DMS53 (cell line): ENCODE data around the gene MAPT.

Experiments used
- DNase-seq: peaks from one replicate; lab custom pipeline; 2025; lab: John Stamatoyannopoulos, UW

MAPT gene

DNA sequence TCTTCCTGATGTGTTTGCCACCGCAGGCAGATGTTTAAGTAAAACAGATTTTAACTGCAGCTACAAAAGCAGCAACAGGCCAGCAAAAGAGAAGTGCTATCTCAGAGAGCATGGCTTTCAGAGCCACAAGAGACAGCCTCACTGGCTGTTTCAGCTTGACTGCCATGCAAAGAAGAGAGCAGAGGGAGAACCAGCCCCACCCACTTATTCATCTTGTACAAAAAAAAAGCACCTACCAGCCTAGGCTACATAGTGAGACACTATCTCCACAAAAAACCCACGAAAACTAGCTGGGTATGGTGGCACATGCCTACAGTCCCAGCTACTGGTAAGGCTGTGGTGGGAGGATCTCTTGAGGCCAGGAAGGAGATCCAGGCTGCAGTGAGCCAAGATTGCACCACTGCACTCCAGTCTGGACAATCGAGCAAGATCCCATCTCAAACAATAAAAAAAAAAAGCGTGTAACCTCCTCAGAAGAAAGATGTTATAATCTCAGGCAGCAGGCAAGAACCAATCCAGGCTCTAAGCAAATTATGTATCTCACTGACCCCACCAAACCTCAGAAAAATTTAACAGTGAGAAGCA lies 134.7 kb downstream of the MAPT start:
- DNase-seq = no peak

DNA sequence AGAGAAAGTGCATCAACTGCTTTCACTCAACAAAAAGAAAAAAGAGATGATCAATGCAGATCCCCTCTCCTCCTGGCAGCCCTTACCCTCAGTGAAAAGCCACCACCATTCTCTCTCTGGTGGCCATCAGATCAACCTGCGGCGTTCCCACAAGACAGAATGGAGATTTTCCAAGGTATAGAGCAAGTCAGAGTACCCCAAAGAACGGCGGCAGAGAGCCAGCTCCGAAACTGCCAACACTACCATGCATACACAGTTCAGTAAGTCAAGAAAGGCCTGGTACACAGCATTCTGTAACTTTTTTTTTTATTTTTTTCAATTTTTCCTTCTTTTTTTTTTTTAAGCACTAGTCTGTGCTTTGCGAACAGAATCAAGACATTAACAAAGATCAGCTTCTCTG lies 135.3 kb downstream of the MAPT start:
- DNase-seq = no peak

DNA sequence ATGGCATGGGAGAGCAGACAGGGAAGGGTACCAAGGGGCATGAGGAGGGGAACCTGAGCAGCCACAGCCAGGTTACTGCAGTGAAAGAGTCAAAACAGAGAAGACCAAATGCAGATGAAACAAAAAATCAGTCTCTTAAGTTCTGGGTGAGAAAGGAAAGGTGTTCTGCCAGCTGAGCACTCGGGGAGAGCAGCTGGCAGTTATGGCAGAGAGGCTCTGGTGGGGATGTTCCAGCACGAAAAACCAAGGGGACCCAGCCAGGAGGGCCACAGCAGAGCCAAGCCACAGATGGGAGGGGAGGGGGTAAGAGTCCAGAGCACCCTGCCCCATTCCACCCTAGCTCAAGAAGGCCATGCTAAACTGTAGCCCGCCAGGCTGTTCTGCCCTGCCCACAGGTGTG lies 136.4 kb downstream of the MAPT start:
- DNase-seq = no peak

DNA sequence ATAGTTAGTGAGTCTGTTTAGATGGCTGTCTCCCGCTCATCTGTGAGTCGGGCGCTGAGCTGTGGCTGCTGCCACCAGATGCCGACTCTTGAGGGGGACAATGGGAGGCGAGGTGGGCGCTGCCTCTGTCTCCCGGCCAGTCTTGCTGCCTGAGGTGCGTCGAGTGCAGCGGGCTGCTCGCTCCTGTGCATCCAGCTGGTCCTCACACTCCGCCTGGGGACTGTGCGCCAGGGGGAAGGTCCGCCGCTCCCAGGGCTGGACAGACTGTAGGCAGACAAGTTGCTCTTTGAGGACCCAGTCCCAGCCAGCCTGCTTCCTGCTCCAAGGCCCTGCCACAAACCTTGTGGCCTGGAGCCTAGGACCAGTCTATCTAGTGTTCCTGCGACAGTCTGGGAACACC lies 137.1 kb downstream of the MAPT start:
- no peak for DNase-seq

DNA sequence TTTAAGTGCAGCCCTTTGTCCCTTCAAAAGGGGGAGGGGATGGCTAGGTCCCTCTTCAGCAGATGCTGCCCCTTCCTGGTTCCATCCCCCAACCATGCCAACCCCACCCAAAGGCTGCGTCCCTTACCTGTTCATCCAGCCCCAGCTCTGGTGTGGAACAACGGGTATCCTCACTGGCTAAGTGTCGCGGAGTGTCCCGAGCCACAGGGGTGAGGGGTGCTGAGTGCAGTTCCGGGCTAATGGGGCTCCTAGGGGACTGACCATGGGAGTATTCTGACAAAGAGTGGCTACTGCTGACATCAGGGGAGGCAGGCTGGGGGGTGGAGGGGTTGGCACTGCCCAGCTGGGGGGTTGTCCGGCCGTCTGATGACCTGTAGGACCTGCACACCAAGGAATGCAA lies 137.6 kb downstream of the MAPT start:
- DNase-seq = no peak

DNA sequence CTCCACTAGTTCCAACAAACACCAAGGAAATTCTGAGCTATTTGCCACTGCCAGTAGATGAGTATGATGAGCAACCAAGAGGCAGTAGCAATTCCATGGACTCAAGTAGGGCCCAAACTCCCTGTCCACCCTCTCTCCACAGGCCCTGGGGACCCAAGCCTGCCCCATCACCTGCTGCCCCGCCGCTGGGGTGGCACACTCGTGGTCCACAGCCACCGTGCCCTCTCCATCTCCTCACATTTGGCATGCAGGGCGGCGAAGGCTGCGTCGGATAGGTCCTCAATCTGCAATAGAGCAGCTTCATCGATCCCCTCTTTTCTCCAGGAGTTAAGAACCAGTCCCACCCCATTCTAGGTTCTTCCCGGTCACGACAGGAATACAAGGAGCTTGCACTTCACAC lies 138.6 kb downstream of the MAPT start:
- no peak for DNase-seq

DNA sequence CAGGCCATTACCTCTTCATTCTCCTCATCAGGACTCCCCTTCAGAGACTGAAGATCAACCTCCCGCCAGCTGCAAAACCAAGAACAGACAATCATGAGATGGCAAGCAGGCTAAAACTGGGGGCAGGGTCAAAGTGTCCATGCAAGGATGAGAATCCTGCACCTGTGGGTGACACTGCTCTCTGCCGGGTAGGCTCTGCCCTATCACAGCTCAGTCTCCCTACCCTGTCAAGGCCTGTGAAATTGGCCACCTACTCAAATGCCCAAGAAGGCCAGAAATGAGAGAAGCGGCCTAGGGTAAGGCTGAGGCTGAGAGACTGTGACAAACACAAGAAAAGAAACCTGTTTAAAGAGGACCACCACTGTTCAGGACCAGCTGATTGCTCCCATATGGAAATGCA lies 139.0 kb downstream of the MAPT start:
- DNase-seq = no peak

DNA sequence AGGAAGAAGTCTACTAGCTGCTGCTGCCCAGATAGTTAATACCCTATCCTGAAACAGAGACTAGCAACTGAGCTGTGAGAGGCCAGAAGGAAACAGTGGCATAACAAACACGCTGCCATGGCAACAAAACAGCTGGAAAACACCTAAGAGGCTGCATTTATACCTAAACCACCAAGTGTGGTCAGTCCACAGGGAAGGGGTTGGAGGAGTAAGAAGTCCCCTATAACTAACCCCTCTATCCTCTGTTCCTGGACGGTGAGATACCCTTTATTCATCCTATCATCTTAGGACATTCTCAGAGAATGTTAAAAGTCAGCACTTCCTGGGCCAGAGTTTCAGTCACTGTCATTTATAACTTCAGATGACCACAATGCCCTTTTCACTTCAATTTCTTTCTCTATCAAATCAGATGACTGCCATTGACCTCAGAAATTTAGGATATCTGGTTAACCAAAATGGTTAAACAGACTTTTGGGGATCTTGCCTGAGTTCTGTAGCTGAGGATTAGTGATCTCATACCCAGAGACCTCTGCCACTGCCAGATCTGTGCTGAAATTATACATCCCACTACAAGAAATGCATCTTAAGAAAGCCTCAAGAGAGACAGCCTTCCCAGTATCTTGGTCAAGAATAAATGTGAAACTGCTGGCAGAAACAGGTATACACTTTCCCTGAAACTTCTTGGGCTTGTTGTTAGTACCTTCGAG lies 140.9 kb downstream of the MAPT start:
- DNase-seq = peak; percentile 66

DNA sequence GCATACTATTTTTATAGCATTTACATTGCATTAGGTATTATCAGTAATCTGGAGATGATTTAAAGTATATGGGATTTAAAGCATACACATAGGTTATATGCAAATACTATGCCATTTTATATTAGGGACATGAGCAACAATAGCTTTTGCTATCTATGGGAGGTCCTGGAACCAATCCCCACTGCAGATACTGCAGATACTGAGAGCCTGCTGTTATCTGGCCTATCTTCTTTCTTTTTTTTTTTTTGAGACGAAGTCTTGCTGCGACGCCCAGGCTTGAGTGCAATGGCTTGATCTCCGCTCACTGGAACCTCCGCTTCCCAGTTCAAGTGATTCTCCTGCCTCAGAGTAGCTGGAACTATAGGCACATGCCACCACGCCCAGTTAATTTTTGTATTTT lies 142.1 kb downstream of the MAPT start:
- no peak for DNase-seq

DNA sequence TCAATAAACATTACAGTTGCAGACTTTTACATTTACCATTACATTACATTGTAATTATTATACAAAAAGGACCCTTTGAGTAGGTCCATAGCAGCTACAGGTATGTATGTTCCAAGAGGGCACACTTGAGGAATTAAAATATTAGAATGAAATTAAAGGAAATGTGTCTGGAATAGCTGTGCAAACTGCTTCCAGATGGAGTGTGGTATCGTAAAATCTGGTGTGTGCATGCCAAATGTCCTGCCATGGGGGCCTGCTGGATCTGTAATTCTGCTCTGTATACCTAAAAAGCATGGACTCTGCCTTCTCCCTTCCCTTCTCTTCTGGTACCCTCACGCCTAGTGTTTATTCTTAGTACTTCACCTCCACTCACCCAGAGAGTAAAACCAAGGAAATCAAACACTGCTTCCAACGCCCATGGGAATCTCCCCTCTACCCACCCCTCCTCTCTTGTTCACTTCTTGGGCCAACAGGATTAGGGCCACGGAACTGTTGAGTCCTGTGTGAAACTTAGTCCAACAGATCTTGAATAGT lies 143.4 kb downstream of the MAPT start:
- DNase-seq = no peak

DNA sequence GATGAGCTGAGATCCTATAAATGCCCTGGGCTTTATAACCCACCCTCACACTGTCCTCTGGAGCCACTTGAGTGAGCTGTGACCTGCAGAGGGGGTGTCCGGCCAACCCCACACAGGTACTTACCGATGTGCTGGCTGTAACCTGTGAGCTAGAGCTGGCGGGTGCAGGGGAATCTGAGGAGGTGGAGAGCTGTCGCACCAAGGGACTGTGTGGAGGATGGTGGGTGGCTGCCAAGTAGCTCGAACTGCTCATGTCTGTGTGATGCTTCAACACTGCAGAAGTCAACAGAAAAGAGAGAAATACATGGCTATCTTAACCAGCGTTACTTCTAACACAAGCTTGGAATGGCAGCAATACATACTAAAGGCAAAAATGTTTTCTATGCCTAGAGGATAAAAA lies 144.1 kb downstream of the MAPT start:
- no peak for DNase-seq

DNA sequence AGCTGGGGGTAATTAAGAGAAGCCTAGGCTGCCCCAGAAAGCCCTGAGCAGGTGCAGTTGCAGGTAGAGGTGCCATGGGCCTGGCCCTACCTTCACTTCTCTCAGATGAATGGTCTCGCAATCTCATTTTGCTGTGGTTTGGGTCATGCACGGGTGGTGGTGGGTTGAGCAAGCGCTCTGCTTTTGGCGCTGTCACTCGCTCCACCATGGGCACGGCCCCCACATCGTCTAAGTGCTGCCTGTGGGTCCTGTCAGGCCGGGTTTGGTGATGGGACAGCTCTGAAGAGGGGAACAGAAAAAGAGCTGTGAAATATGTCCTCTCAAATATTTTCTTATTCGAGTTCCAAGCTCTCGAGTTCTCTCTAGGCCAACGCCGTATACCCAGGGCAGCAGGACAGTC lies 144.6 kb downstream of the MAPT start:
- no peak for DNase-seq

DNA sequence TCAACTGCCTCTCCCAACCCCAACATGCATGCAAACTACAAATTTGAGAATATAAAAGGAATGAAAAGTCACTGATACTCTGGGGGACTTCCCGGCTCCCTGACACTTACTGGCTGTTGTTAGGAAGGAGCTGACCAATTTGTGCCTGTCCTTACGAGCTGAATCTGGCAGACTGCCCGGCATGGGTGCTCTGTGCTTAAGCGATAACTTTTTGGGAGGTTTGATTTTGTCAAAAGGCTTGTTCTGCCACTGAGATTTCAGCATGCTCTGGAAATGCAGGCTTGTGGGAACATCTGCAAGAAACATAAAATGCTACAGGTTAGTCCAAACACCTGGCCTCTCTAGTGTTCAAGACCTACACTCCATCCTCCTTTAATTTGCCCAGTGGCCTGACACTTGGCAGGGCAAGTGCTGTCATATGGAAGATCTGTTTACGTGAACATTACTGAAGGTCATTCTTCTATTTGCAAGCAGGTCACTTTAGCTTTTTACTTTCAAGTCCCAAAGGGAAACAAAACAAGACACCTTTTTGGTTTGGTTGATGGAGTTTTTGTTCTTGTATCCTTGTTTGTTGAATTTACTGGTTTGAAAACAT lies 145.3 kb downstream of the MAPT start:
- DNase-seq = no peak

DNA sequence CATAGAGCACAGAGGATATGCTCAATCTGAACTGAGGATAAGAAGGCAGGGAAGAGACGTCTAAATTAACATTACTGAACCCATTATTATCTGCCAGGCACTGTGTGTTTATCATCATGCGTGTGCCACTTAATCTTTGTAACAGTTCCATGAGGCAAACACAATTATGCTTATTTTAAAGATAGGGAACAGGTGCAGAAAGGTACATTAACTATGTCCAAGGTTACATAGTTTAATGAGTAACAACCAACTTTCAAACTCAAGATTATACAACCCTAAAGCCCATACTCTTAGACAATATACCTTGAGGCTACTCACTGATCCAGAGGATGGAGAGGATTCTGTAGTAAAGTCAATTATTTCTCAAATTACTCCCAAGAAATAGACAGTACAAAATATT lies 147.9 kb downstream of the MAPT start:
- DNase-seq = no peak

DNA sequence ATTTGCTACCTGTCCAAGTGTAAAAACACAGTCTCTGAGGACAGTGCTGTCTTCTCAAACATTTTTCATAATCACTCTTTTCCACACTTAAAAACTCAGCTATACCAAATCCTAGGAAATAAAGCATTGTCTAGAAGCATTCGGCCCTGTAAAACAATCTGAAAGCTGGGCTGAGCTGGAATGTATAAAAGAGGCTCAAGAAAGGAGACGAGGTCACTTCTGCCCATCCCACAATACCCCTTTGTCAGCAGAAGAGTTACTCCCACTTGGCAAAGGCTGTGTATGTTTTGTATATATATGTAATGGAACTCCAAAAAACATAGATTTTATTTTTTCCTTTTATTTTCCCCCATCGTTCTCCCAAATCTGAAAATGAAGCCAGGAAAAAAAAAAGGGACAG lies 148.6 kb downstream of the MAPT start:
- DNase-seq = no peak

DNA sequence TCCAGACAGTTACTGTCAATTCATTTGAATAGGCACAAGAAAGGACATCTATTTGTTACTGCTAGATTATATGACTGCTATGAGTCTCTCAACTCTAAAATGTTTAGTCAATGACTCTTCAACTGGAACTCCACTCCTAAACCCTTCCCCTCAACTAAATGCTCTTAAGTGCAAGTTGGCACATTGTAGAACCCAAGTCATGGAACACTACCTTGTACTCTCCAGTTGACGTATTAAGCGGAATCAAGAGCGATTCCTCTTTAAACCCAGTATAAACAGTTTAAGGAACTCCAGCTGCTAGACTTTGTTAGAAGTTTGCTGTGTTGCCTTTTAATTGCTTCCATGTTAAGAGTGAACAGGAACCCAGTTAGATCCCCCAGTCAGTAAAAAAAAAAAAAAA lies 149.3 kb downstream of the MAPT start:
- DNase-seq = no peak

DNA sequence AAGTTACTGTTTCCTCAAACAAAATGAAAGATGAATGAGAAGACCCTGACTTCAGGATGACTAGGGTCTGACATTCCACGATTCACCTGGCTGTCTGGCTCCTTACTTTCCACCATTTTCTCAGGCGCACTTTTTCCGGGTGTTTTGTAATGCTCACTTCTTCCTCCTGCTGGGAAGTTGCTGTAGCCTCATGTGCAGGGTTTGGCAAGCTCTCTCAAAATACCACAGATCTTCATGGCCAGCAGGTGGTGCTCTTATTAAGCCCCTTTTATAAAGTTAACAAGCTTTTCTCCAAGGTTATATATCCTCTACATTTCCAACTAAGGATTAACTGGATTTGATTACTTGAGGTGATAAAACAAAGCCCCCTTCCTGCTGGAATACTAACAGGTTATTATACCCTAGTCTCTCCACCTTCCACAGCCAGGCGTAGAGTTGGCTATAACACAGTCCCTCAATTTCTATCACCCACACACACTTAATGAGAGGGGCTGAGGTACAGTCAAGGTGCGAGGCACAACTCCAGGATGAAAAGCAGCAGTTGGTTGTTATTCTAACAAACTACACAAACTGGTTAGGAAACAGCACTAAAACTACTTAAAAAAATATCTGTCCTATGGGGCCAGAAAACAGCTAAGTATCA lies 150.1 kb downstream of the MAPT start:
- peak; percentile 91 for DNase-seq

DNA sequence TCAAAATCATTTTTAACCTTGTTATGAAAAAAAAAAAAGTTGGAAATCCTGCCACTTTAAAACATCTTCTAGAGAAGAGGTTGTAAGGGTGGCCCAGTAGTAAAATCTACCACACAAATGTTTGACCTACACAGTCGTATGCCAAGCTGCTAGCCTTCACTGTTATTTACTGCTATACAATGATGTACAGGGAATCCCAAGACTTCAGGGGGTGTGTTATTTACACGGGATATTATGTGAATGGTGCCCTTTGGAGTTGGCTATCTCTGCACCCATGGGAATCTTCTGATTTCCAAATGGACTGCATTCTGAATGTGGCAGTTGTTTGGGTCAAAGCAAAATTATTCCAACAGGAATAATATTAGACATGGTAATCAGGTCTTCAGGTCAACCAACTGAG lies 150.6 kb downstream of the MAPT start:
- DNase-seq = no peak

DNA sequence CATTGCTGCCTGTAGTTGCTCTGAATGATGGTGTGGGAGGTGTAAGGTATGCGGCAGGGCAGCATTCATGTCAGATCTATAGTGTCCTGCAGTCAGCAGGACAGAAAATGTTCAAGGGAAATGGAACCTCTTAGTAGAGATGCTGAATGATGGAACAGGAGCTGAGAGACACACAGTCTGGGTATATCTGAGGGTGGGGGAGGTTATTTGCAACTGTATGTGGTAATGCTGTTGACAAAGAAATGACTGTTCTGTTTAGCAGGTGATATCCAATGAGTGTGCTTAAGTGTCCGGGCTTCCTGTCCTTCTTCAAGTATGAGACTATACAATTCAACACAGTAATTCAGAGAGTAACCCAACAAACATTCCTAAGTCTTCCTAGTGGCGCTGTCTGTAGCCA lies 151.3 kb downstream of the MAPT start:
- peak; percentile 82 for DNase-seq

DNA sequence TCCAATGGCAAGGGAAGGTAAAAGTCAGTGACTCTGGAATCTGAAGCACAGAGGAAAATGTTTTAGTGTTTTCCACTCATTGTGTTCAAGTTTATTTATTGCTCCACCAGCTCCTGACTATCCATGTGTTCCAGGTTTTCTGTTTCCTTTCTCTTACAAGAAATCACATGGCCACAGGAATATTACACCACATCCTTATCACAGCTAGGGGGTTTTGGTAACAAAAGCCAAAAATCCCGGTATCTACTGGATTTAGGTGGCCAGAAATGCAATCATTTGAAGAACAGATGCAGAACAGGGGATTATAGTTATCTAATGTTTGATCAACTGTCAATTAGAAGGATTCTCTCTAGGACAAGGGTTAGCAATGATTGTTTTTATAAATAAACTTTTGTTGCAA lies 152.6 kb downstream of the MAPT start:
- peak; percentile 22 for DNase-seq

DNA sequence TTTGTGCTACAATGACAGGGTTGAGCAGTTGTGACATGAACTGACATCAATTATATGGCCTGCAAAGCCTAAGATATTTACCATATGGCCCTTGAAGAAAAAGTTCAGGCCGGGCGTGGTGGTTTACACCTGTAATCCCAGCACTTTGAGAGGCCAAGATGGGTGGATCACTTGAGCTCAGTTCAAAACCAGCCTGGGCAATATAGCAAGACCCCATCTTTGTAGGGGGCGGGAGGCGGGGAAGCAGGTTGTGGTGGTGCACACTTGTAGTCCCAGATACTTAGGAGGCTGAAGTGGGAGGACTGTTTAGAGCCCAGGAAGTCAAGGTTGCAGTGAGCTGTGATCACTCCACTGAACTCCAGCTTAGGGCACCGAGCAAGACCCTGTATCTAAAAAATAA lies 153.0 kb downstream of the MAPT start:
- DNase-seq = no peak

DNA sequence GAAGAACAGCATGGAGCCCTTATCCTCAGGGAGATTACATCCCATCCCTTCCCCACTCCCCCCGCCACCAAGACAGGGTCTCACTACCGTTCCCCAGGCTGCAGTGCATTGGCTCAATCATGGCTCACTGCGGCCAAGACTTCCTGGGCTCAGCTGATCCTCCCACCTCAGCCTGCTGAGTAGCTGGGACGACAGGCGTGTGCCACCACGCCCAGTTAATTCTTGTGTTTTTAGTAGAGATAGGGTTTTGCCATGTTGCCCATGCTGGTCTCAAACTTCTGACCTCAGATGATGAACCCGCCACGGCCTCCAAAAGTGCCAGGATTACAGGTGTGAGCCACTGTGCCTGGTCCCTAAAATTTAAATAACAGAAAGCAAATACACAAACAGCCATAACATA lies 153.5 kb downstream of the MAPT start:
- no peak for DNase-seq

DNA sequence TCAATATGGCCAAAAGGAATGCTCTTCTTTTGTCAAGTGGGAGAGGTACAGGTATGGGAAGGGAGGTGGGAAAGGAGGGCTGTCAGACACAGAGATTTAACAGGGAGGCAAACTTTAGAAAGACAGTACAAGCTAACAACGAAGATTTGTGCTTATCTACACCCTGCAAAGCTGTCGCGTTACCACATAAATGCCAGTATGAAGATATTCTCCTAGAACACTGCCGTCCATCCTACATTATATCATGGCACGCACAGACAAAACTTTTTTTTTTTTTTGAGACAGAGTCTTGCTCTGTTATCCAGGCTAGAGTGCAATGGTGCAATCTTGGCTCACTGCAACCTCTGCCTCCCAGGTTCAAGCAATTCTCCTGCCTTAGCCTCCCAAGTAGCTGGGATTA lies 155.3 kb downstream of the MAPT start:
- DNase-seq = no peak
